A549 (cell line): ENCODE results near the gene OTUD6A.

Source experiments
- CBX2 ChIP-seq: fragments of 200-600 bp; sonication (generic); IDR thresholded peaks from 2 replicates; pipeline ENCODE4 v1.6.1; 2016; ENCODE audit warnings: low read depth, mild to moderate bottlenecking, borderline replicate concordance
- CHD2 ChIP-seq: fragments of 150-350 bp; IDR thresholded peaks from 2 replicates; pipeline ENCODE4 v1.6.1; 2014; ENCODE audit warnings: low read length; ENCODE audit not compliant: partially characterized antibody
- CTCF ChIP-seq: fragments of >200 bp; sonication (Bioruptor Twin); formaldehyde crosslinking; IDR thresholded peaks from 3 replicates; pipeline ENCODE4 v1.5.1; 2016
- KDM1A ChIP-seq: fragments of 200-600 bp; sonication (generic); IDR thresholded peaks from 2 replicates; pipeline ENCODE4 v1.6.1; 2016; ENCODE audit warnings: low read depth, mild to moderate bottlenecking
- MAX ChIP-seq: IDR thresholded peaks from 2 replicates; pipeline ENCODE4 v1.6.1; 2012
- POLR2A ChIP-seq: IDR thresholded peaks from 2 replicates; pipeline ENCODE4 v1.6.1; 2012; ENCODE audit warnings: mild to moderate bottlenecking, low read length
- ZNF302 ChIP-seq: fragments of 250-450 bp; sonication (Bioruptor Pico); IDR thresholded peaks from 2 replicates; pipeline ENCODE4 v1.9.0; 2021; ENCODE audit warnings: inconsistent platforms, mild to moderate bottlenecking, moderate library complexity

- TF ChIP-seq CTCF (no peak; the same call in 1 of the 3 replicates), KDM1A (no peak), MAX (no peak), POLR2A (no peak), ZNF302 (CRISPR knock-in tag) (no peak), CBX2 (no peak), CHD2 (no peak)
Measured at GRCh38 chrX:70030301-70030767, 31.9 kb upstream of the OTUD6A start.
